ENCODE measurements around the gene CNTFR.

CNTFR gene

DNA sequence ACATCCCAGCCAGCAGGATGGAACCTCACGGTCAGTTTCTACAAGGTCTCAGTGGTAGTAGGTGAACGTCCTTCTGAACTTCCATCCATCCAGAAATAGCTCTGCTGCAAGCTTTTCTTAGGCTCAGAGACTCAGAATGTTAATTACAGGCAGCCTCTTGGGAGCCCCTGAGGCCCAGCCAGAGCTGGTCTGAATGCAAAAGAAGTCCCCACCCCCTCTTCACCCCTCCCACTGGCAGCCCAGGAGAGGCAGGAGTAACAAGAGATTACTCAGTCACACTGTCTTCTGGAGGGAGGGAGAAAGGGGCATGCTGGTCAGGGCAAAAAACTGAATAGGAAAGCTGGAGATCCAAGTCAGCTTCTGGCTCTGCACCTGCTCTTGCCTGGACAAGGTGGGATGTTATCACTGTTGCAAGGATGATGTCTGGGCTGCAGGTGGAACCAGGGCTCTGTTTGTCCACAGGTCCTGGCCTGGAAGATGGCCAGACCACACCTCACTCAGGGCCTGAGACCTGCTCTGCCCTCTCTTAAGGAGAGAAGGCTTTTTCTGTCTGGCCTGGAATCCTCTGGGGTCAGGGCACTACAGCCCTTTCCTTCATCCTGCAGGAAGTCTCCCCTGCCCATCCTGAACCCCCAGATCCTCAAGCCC, 75.8 kb downstream of the CNTFR start:
- no peak for DNase-seq (ENCODE audit: low read depth)
- H3K4me3 ChIP-seq (ENCODE audit: low read depth, low read length), result no peak overlapping the region
- TF ChIP-seq, protein P1, sequence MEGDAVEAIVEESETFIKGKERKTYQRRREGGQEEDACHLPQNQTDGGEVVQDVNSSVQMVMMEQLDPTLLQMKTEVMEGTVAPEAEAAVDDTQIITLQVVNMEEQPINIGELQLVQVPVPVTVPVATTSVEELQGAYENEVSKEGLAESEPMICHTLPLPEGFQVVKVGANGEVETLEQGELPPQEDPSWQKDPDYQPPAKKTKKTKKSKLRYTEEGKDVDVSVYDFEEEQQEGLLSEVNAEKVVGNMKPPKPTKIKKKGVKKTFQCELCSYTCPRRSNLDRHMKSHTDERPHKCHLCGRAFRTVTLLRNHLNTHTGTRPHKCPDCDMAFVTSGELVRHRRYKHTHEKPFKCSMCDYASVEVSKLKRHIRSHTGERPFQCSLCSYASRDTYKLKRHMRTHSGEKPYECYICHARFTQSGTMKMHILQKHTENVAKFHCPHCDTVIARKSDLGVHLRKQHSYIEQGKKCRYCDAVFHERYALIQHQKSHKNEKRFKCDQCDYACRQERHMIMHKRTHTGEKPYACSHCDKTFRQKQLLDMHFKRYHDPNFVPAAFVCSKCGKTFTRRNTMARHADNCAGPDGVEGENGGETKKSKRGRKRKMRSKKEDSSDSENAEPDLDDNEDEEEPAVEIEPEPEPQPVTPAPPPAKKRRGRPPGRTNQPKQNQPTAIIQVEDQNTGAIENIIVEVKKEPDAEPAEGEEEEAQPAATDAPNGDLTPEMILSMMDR (IDR thresholded peaks at IDR 0.05; ENCODE audit: insufficient read depth, low read depth, low read length, missing control alignments), result no peak

DNA sequence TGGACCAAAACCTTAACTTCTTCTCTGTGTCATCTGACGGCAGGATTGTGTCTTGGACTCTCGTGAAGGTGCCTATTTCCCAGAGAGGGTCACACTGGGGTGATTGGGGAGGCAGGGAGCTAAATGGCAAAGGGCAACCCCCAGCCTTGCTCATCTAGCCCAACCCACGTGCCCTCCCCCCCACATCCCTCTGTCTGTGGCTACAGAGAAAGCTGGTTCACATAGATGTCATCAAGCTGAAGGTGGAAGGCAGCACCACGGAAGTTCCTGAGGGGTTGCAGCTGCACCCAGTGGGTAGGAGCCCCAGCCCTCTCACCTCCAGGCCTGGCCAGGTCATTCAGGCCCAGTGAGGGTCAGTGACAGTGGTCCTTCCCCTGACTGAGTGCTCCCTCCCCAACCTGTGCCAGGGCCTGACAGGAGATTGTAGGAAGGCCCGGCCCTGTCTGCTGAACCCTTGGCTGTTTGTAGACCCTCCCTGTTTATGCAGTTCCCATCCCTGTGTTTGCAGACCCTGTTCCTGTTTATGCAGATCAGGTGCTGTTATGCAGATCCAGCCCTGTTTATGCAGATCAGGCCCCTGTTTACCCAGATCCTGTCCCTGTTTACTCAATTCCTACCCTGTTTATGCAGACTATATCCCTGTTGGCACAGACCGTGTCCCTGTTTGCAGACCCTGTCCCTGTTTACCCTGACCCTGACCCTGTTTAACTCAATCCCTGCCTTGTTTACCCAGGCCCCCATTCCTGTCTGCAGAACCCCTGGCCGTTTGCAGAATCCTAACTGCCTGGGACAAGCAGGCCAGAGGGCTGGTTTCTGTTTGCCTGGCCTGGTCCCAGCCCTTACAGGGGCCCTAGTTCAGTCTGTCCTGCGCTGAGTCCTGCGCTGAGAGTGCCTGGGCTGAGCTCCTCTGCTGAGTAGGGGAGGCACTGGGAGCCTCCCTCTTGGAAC, 77.1 kb downstream of the CNTFR start:
- H3K4me3 ChIP-seq (ENCODE audit: low read depth, low read length), result no peak overlapping the region
- no peak for DNase-seq (ENCODE audit: low read depth)

GRCh38 chr9:34510497-34511468, 78.7 kb downstream of the CNTFR start:
- TF ChIP-seq, protein P1 (IDR thresholded peaks at IDR 0.05; ENCODE audit: insufficient read depth, low read depth, low read length, missing control alignments), result no peak
- no peak overlapping the region for H3K4me3 ChIP-seq (ENCODE audit: low read depth, low read length)
- no peak for DNase-seq (ENCODE audit: low read depth)

More for the DNA sequence above, 77.1 kb downstream of the CNTFR start:
- TF ChIP-seq, protein P1 (IDR thresholded peaks at IDR 0.05; ENCODE audit: insufficient read depth, low read depth, low read length, missing control alignments), result no peak

- TF ChIP-seq, protein P1 (IDR thresholded peaks at IDR 0.05; ENCODE audit: insufficient read depth, low read depth, low read length, missing control alignments), result no peak
- no peak overlapping the region for H3K4me3 ChIP-seq (ENCODE audit: low read depth, low read length)
- no peak for DNase-seq (ENCODE audit: low read depth)
Measured at GRCh38 chr9:34508951-34509350, 80.6 kb downstream of the CNTFR start.

- H3K4me3 ChIP-seq (ENCODE audit: low read depth, low read length), result no peak overlapping the region
- no peak for DNase-seq (ENCODE audit: low read depth)
- TF ChIP-seq, protein P1 (IDR thresholded peaks at IDR 0.05; ENCODE audit: insufficient read depth, low read depth, low read length, missing control alignments), result no peak
Measured at GRCh38 chr9:34508463-34508862, 81.1 kb downstream of the CNTFR start.

- DNase-seq (ENCODE audit: low read depth), result no peak
- no peak overlapping the region for H3K4me3 ChIP-seq (ENCODE audit: low read depth, low read length)
- TF ChIP-seq, protein P1 (IDR thresholded peaks at IDR 0.05; ENCODE audit: insufficient read depth, low read depth, low read length, missing control alignments), result no peak
Measured at GRCh38 chr9:34507966-34508365, 81.6 kb downstream of the CNTFR start.
